NCI-H1105 (cell line): ENCODE data around the gene SH3GL1.
A peak's percentile ranks its signal among the peaks of the same experiment; 100 is the strongest.

Experiments used
- DNase-seq: peaks from one replicate; lab custom pipeline; 2025; lab: John Stamatoyannopoulos, UW

SH3GL1 gene

GRCh38 chr19:4431808-4432674 is 31.7 kb upstream of the SH3GL1 start:
- DNase-seq = no peak

GRCh38 chr19:4431296-4431695 is 30.9 kb upstream of the SH3GL1 start:
- no peak for DNase-seq

DNA sequence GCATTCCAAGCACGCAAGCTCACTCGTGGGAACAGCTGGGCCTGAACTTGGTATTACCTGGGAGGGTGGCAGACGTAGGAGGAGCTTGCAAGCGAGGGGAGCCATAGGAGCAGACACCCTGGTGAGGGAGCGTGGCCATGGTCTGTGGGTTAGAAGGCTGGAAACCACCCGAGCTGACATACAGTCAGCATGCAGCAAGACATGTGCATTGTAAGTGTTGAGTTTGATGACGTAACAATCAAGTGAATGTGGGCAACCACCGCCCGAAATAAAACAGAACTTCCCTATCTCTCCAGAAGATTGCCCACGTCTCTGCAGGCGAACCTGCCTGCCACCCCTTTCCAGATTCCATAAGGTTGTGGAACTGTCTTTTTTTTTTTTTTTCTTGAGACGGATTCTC is 30.4 kb upstream of the SH3GL1 start:
- no peak for DNase-seq

DNA sequence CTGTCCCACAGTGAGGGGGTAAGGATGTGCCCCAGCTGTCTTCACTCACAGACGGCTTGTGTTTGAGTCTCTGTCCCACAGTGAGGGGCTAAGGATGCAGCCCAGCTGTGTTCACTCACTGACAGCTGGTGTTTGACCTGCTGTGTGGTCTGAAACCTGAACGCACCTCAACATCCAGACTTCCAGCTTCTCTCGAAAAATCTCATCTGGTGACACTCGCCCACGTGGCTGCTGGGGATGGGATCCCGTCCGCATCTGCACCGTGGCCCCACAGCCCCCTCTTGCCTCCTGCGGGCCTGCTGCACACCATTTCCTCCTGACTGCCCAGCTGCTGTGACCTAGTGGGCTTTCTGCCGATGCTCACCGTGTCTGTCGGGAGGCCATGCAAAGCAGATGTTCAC is 29.4 kb upstream of the SH3GL1 start:
- DNase-seq = no peak

- no peak for DNase-seq
Observed at GRCh38 chr19:4429256-4429655, 28.9 kb upstream of the SH3GL1 start.

- no peak for DNase-seq
Observed at GRCh38 chr19:4428326-4428975, 28.1 kb upstream of the SH3GL1 start.

DNA sequence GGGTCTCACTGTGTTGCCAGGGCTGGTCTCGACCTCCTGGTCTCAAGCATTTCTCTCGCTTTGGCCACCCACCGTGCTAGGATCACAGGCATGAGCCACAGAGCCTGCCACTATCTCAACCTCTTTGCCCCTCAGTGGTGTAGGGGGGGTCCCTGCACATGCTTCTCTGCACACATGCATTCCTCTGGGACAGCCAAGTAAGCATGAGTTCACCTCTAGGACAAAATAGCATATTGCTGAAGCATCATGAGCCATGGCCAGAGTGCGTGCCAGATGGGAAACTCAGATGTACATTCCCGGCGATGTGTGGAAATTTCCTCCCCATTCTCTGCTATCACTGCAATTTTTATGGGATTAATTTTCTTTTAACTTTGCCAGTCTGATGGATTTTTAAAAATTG is 25.2 kb upstream of the SH3GL1 start:
- DNase-seq = no peak

DNA sequence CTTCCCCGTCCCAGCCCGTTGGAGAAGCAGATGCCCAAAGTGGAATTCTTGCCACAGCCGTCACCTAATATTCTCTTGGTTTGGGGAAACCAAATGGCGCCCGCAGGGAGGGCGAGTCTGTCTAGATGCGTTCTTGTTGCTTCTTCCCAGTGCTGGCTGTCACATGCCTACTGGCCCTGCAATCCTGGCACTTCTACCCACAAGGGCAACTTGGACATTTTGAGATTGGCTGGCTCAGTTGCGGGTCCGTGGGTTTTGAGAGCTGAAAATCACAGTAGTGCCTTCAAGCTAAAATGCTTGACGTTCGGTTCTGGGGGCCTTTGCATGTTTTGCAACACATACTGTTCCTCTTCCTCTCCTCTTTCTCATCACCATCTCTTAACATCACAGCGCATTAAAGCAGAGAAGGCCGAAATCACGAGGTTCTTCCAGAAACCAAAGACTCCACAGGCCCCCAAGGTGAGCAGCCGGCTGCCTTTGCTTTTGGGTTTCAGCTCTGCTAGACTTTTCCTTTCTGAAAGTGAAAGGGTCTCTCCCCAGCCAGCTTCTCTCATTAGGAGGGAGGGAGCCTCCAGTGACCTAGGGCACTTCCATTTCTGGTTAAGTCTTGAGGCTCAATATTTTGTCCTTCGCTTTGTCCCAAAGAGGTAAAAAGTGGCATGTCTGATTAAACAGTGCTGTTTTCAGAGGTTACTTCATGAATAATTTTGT is 23.2 kb upstream of the SH3GL1 start:
- DNase-seq = no peak

DNA sequence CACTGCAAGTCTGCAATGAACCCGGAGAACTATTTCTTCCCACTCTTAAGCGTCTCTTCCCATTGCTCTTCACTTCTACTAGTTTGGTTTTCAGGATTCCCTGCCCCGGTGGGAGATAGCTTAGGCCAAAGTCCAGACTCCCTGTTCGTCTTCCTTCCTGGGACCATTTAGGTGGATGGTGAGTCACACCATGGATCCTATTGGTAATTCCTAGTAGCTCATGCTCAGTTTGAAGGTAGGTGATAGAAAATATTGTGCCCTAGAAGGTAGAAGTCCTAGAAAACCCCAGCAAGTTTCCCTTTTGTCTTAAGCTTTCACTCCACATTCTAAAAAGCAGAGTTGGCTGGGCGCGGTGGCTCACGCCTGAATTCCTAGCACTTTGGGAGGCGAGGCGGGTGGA is 15.9 kb upstream of the SH3GL1 start:
- no peak for DNase-seq

DNA sequence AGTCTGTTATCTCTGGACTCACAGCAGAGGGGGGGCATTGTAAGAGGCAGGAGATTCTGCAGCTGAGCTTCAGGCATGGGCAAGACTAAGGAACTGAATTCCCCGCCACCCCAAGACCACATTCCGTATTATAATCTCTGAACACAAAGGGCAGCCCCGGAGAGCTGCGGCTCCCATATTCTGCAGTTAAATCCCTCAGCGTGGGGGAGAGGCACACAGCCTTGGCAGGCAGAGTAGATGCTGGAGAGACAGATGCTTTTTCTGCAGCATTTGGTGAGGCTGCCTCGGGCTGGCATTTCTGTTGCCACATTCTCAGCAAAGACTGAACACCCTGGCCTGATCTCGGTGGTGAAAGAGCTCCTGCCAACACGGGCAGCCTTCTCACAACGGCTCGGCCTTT is 15.0 kb upstream of the SH3GL1 start:
- DNase-seq = no peak

DNA sequence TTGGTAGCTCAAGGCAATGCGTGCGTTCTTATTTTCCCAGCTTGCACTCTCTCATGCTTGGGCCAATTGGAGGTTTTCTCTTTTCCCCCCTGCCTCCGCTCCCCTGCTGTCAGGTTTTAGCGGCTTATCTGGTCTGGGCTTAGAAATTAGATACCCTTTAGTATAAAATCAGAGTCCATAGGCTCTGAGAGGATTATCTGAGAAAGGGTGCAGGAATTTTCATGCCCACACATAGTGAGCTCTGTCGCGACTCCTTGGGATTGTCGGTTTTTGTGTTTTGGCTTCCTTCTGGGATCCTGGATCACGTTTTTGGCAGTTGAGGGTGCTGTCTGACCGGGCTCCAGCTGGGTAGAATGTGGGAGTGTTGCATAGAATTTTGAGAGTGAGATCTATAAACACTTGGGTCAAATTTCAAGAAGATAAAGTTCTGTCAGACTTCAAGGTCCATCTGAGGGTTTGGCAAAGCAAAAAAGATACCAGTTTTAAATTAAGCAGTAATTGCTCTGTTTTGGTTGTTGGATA is 14.5 kb upstream of the SH3GL1 start:
- DNase-seq = no peak

DNA sequence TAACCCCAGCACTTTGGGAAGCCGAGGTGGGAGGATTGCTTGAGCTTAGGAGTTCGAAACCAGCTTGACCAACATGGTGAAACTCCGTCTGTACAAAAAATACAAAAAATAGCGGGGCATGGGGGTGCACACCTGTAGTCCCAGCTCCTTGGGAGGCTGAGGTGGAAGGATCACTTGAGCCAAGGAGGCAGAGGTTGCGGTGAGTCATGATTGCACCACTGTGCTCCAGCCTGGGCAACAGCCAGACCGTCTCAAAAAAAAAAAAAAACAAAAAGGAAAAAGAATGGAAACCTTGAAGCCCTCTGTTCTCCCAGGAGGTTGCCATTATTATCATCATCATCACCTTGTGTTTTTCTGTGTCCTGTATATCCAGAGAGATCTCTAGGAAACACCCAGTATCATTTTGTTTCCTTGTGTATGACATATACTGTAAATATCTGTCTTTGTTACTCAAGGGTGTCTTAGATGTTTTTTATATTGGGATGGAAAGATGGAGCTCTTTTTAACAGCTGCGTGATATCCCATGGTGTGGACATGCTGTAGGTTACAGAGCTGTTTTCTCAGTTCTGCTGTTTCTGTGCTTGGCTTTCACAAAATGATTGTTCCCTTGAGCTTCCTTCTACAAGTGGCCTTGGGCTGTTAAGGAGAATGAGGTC is 13.9 kb upstream of the SH3GL1 start:
- no peak for DNase-seq

DNA sequence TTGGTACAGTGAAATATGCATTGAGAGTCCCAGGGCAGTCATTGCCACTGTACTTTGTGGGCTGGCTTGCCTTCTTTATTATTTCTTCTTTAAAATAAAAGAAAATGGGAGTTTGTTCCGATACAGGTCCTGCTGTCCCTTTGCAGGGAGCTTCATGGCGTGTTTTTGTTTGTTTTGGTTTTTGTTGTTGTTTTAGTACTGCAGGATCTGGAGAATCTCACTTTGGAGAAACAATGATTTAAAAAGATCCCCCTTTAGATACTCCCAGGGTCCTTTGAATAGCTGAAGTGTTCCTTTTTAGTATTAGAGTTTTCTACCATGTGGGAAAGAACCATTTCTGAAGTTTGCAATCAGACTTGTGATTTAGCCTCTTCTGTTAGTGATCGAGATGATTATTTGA is 13.2 kb upstream of the SH3GL1 start:
- DNase-seq = no peak

- DNase-seq = no peak
Observed at GRCh38 chr19:4409123-4409933, 9.0 kb upstream of the SH3GL1 start.

DNA sequence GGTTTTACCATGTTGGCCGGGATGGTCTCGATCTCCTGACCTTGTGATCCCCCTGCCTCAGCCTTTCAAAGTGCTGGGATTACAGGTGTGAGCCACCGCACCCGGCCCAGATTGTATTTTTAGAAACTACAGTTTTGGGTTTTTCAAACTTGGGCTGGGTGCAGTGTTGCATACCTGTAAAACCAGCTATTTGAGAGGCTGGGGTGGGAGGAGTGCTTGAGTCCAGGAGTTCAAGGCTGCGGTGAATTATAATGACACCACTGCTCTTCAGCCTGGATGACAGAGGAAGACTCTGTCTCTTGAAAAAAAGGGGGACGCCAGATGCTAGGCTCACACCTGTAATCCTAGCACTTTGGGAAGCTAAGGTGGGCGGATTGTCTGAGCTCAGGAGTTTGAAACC is 6.3 kb upstream of the SH3GL1 start:
- DNase-seq = no peak

DNA sequence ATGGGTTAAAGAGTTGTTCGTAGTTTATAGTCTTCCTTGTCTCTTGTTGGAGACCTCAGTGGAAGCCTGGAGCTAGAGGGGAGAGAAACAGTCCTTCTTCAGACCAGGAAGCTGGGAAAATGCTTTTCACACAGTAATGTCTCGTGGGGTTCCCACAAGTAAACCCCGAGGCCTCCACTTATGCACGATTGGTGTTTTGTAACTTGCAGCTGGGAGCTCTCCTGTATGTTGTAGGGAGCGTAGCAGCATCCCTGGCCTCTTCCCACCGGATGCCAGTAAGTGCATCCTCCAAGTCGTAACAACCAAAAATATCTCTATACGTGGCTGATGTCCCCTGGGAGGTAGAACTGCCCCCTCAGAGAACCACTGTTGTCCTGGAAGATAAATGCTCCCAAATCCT is 5.6 kb upstream of the SH3GL1 start:
- no peak for DNase-seq

- no peak for DNase-seq
Observed at GRCh38 chr19:4403005-4403761, 2.8 kb upstream of the SH3GL1 start.

GRCh38 chr19:4402171-4403004 is 2.0 kb upstream of the SH3GL1 start, which contains the start of gene CHAF1A:
Gene CHAF1A, plus strand, starts transcription at chr19:4402640. Its CDS starts 123 bp downstream, at chr19:4402763.
- peak; percentile 100 for DNase-seq

DNA sequence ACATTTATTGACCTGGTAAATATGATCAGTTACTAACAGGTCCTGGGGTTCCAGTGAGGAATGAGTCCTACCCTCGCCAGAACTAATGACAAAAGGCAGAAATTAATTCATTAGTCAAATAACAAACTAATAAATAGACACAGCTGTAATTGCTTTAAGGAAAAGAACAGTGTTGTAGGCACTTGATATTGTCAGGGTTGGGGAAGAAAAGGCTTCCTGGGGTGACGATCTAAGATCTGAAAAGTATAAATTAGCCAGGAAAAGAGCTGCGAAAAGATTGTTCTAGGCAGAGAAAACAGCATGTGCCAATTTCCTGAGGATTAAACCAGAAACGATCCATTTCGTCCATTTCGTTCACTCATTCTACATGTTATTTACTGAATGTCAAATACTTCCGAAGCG is 1.4 kb upstream of the SH3GL1 start:
- no peak for DNase-seq

GRCh38 chr19:4399812-4400134 is 574 bp downstream of the SH3GL1 start:
- DNase-seq = no peak
